HK-2 (cell line): ENCODE results near the gene DDX21.
A peak's percentile ranks its signal among the peaks of the same experiment; 100 is the strongest.
"Not testable (repeated sequence)": the region's sequence is repeated elsewhere in the genome, so short reads cannot be mapped to it uniquely, and the experiment has no call there.

Experiments used
- DNase-seq: peaks from one replicate; pipeline ENCODE4 v3.0.0-alpha.2; 2018; ENCODE audit not compliant: unreplicated experiment

The DDX21 gene

DNA sequence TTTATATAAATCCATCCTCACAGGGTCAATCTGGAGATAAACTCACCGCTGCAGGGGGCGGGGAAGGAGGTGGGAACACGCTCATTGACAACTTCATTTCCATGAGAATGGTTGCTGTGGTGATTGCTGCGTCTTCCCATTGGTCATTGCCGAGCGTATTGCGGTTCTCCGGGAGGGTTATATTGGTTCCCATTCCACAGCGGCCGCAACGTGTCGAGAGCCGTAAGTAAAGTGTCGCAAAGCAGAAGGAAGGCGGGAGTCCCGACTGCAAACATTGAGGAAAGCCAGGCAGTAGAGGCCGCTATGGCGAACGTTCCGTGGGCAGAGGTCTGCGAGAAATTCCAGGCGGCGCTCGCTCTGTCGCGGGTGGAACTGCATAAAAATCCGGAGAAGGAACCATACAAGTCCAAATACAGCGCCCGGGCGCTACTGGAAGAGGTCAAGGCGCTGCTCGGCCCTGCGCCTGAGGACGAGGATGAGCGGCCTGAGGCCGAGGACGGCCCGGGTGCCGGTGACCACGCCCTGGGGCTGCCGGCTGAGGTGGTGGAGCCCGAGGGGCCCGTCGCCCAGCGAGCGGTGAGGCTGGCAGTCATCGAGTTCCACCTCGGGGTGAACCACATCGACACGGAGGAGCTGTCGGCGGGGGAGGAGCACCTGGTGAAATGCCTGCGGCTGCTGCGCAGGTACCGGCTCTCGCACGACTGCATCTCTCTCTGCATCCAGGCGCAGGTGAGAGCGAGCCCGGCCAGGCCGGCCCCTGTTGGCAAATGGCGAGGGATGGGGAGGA is 32.8 kb downstream of the DDX21 start, which contains the start of gene KIFBP:
Gene KIFBP (plus strand): TSS at position 274 of the 787 bp plus-strand sequence. CDS start 30 bp downstream, at position 304.
- peak; percentile 96 for DNase-seq

DNA sequence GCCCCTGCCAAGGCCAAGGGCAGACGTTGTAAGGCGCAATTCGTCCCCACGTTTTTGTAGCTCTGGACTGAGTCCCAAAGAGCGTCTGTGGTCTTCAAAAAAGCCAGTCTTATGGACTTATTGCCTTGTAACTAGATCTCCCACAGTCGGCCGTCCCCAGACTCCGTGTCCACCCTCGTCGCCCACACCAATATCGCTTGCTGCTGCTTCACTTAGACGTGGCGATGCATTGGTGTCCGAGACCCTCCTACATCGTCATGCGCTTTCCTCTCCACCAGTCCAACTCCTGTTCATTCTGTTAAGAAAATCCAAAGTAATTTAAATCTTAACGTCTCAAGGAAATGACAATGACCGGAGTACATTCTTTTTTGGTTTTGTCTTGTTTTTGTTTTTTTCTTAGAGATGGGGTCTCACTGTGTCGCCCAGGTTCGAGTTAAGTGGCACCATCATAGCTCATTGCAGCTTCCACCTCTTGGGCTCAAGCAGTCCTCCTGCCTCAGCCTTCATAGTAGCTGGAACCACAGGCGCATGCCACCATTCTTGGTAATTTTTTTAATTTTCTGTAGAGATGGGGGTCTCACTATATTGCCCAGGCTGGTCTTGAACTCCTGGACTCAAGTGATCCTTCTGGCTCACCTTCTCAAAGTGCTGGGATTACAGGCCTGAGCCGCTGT is 33.5 kb downstream of the DDX21 start:
- no peak for DNase-seq

DNA sequence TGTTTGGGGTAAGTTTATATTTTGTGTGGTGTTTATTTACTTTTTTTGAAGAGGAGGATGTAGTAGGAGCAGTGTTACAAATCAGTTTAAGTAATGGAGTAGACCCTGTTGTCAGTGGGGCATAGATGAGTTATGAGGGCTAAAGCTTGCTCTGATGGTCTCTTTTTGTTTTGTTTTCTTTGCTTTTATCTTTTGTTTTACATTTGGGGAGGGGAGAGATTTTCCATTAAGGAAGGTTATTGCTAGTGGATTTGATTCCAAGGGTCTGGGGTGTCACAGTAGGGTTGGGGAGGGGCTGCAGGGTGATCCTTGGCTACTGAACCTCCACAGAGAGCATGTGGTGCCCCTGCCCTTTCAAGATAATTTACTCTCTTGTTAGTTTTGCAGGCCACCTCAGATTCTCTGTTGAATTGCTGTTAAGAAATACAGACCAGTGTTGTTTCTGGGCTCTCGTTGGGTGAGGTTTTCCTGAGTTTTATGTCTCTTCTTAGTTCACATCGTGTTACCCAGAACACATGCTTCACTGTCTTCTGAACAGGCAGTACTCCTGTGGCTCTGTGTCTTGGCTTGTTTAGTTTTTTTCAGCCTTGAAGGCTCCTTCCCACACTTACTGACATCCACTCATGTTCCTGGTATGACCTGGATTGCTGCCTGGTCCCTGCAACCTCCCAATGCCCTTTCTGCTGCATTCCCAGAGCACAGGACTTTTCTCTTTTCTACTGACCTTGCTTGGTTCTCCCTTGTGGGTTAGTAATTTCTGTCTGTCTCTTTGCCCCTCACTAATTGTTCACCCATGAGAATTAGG is 36.9 kb downstream of the DDX21 start:
- no peak for DNase-seq

DNA sequence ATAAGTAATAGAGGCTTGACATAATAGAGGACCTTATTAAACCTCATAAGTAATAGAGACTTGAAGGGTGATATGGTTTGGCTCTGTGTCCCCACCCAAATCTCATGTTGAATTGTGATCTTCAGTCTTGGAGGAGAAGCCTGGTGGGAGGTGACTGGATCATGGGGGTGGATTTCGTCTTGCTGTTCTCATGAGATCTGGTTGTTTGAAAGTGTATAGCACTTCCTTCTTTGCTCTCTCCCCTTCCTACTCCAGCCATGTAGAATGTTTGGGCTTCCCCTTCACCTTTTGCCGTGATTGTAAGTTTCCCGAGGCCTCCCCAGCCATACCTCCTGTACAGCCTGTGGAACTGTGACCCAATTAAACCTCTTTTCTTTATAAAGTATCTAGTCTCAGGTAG is 41.2 kb downstream of the DDX21 start:
- no peak for DNase-seq

DNA sequence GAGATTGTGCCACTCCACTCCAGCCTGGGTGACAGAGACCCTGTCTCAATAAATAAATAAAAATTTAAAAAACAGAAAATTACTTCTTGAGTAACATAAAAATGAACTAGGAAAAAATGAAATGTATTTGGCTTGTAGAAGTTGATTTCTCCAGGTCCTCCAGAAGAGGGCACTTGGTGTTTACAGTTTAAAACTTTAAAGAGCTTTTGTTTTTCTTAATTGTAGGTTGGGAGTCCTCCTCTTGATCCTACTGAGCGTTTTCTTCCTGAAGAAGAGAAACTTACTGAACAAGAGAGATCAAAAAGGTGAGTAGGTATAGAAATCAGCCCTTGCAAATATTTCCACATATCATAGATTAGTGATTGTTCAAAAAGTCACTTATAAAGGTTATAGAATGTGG is 48.9 kb downstream of the DDX21 start:
- no peak for DNase-seq

DNA sequence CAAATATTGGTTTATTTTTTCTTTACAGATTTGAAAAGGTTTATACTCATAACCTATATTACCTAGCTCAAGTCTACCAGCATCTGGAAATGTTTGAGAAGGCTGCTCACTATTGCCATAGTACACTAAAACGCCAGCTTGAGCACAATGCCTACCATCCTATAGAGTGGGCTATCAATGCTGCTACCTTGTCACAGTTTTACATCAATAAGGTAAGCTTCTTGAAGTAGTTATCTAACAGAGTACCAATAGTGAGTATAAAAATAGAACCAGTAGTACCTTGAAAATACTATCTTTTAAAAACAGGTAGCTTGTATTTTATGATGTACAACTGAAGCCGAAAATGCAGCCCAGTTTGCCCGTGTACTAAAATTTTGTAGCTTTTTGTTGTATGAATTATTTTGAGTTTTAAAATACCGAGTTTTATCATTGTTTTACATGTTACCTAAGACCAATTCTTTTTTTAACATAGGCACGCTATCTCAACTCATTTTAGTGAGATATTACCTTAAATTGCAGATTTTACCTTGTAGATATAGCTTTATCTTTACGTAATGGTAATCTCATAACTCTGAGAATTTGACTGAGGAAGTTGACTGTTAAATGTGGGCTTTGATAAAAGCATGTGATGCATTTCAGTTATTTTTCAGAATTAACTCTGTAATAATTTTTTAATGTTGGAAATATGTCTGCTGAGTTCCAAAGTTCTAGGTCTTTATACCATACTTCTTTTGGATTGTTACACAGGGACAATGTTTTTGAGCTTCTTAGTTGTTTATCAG is 49.9 kb downstream of the DDX21 start:
- DNase-seq, result no peak

DNA sequence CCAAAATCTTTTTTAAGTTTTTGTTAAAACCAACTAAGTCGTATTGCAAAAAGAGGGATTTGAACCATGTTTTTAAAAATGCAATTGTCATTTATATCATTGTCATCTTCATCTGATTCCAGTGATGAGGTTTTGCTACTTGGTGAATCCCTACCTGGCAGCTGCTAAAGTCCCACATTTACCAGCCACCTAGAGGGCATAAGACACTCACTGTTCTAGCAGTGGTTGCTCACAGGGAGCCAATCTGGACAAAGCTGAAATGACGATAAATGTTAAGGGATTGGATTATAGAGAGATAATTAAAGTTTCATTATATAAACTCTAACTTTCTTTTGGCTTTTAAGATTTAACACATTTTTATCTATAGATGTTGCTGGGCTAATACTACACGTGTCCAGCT is 51.3 kb downstream of the DDX21 start:
- no peak for DNase-seq

DNA sequence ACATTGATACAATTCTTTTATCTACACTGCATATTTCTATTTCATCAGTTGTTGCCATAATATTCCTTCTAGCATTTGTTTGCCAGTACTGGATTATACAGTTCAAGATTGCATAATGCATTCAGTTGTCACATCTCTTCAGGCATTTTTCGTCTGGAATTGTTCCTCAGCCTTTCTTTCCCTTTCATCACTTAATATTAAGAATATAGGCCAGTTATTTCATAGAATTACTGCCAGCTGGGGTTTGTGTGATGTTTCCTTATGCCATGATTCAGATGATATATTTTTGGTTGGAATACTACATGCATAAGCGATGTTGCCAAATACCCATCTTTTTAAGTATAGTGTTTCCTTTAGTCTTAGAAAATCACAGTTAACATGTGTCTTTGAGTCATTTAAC is 53.4 kb downstream of the DDX21 start:
- DNase-seq, result no peak

DNA sequence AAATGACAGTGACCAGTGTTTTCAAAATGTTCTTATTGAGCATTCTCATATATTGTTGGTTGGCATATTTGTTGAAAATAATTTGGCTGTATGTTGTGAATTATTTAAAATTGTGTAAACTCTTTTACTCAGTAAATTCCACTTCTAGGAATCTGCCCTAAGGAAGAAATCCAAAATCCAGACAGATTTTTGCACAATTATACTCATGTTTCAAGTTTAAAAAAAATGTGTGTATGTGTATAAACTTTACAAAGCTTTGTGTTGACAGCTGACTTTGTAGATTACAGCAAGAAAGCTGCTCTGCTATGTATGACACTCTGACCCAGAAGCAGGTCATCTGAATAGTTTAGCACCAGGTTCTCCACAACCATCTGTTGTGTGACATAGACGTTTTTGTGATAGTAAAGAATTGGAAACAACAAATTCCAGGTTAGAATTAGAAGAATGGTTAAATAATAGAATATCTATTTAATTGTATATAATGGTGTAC is 54.2 kb downstream of the DDX21 start:
- DNase-seq, result no peak

DNA sequence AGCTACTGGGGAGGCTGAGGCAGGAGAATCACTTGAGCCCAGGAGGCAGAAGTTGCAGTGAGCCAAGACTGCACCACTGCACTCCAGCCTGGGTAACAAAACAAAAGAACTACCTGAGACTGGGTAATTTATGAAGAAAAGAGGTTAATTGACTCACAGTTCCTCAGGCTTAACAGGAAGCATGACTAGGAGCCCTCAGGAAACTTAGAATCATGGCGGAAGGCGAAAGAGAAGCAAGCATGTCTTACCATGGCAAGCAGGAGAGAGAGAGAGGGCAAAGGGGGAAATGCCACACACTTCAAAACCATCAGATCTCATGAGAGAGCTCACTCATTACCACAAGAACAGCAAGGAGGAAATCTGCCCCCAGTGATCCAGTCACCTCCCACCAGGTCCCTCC is 56.8 kb downstream of the DDX21 start:
- not testable (repeated sequence) for DNase-seq

DNA sequence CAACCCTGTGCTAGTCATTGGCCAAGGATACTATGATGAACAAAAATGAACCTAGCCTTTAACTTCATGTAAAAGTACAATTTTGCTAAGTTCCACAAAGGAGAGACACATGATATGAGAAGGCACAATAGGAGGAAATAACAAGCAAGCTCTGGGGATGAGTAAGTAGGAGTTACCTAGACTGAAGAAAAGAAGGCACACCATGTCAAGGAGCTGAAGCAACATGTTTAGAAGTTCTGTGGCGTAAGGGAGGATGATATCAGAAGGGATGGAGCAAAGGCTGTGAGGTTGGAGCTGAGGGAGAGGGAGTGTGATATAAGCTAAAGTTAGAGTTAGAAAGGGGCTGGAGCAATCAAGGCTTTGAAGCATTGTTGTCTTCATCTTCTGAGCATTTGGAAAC is 58.2 kb downstream of the DDX21 start:
- DNase-seq, result no peak

DNA sequence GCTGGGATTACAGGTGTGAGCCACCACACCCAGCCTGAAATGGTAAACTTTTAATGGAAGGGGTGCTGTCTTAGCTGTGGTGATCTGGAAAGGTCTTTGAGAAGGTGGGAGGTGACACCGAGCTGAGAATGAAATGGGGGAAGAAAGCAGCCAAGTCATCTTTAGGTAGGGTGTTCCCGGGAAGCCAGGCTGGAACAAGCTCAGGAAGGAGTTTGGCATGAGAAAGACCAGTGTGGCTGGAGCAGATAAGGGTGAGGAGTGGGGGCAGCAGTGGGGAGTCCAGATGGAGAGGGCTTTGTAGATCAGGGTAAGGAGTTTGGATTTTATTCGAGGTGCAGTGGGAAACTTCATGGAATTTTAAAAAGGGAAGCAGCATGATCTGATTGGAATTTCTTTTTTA is 62.6 kb downstream of the DDX21 start:
- no peak for DNase-seq

DNA sequence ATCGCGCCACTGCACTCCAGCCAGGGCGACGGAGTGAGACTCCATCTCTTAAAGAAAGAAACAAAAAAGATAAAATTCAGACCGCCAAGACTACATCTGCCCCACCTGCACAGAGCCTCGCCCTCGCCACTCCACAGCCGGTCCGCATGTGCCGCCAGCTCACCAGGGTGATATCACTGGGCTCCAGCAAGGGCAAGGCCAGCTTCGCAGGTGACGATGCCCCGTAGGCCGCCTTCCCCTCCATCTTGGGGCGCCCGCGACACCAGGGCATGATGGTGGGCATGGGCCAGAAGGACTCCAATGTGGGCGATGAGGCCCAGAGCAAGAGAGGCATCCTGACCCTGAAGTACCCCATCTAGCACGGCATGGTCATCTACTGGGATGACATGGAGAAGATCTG is 66.6 kb downstream of the DDX21 start:
- DNase-seq, result no peak

DNA sequence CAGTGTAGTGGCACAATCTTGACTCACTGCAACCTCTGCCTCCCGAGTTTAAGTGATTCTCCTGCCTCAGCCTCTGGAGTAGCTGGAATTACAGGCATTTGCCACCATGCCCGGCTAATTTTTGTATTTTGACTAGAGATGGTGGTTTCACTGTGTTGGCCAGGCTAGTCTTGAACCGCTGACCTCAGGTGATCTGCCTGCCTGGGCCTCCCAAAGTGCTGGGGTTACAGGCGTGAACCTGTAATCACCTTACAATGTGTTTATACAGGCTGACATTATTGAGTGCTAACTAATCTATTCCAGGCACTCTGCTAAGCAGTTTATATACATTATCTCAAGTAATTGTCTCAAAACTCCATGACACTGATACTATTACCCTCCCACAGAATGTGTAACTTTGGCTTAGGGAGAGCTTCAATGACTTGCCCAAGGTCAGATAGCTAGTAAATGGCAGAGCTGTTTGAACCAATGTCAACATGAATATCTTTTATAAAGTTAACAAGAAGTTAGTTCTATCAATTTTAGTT is 69.5 kb downstream of the DDX21 start:
- no peak for DNase-seq

DNA sequence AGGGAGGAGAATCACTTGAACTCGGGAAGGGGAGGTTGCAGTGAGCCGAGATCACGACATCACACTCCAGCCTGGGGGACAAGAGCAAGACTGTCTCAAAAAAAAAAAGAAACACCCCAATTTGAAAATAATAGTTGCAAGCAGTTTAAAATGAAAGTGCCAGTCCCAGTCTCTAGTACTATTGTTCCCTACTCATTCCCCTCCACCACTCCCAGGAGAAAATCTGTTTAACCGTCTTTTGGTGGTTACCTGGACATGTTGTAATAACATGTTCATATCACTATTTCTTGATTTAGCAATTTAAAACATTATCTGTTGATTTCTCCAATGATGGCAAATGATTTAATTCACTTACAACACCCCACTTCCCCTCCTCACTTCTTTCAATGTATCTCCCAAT is 77.3 kb downstream of the DDX21 start:
- no peak for DNase-seq
